WERI-Rb-1 (cell line): ENCODE measurements around the gene B3GNT8.

ENCODE experiments used
- DNase-seq: peaks from one replicate; pipeline ENCODE4 v3.0.0-alpha.2; 2020
- H3K27ac ChIP-seq: fragments of 250-450 bp; sonication (Bioruptor Pico); 2 replicates; pipeline ENCODE4 v1.5.1; 2020; ENCODE audit warnings: mild to moderate bottlenecking, moderate library complexity
- H3K27me3 ChIP-seq: fragments of 250-450 bp; sonication (Bioruptor Pico); 2 replicates; pipeline ENCODE4 v1.5.1; 2021; ENCODE audit warnings: mild to moderate bottlenecking, low read depth, moderate library complexity; ENCODE audit not compliant: insufficient read depth, severe bottlenecking
- H3K36me3 ChIP-seq: fragments of 250-450 bp; sonication (Bioruptor Pico); 2 replicates; pipeline ENCODE4 v1.5.1; 2020; ENCODE audit warnings: mild to moderate bottlenecking, moderate library complexity
- H3K4me3 ChIP-seq: 2 replicates; pipeline ENCODE4 v1.5.1; 2011; ENCODE audit warnings: low read depth, mild to moderate bottlenecking, control low read depth, low read length
- H3K9me3 ChIP-seq: fragments of 250-450 bp; sonication (Bioruptor Pico); 2 replicates; pipeline ENCODE4 v1.5.1; 2021; ENCODE audit warnings: mild to moderate bottlenecking, moderate library complexity; ENCODE audit not compliant: severe bottlenecking
- TF ChIP-seq, protein P1 (sequence below): IDR thresholded peaks from 2 replicates; pipeline ENCODE4 v1.5.1; 2011; ENCODE audit warnings: low read depth, mild to moderate bottlenecking, control low read depth, inconsistent platforms, low read length

B3GNT8 gene

GRCh38 chr19:41421314-41421713, 5.9 kb downstream of the B3GNT8 start:
- Histone ChIP-seq H3K9me3 (no peaks in the 10 kb centered on the region), H3K36me3 (peaks cover 24% of the 10 kb centered on the region), H3K27ac (no peak overlapping the region), H3K27me3 (no peaks in the 10 kb centered on the region), H3K4me3 (no peak overlapping the region)
- TF ChIP-seq, protein P1, sequence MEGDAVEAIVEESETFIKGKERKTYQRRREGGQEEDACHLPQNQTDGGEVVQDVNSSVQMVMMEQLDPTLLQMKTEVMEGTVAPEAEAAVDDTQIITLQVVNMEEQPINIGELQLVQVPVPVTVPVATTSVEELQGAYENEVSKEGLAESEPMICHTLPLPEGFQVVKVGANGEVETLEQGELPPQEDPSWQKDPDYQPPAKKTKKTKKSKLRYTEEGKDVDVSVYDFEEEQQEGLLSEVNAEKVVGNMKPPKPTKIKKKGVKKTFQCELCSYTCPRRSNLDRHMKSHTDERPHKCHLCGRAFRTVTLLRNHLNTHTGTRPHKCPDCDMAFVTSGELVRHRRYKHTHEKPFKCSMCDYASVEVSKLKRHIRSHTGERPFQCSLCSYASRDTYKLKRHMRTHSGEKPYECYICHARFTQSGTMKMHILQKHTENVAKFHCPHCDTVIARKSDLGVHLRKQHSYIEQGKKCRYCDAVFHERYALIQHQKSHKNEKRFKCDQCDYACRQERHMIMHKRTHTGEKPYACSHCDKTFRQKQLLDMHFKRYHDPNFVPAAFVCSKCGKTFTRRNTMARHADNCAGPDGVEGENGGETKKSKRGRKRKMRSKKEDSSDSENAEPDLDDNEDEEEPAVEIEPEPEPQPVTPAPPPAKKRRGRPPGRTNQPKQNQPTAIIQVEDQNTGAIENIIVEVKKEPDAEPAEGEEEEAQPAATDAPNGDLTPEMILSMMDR = no peak
- DNase-seq = no peak

GRCh38 chr19:41420101-41420880, 6.9 kb downstream of the B3GNT8 start:
- Histone ChIP-seq H3K36me3 (peaks cover 24% of the 10 kb centered on the region), H3K27me3 (no peaks in the 10 kb centered on the region), H3K27ac (no peak overlapping the region), H3K4me3 (no peak overlapping the region), H3K9me3 (no peaks in the 10 kb centered on the region)
- no peak for DNase-seq
- TF ChIP-seq, protein P1 = no peak

DNA sequence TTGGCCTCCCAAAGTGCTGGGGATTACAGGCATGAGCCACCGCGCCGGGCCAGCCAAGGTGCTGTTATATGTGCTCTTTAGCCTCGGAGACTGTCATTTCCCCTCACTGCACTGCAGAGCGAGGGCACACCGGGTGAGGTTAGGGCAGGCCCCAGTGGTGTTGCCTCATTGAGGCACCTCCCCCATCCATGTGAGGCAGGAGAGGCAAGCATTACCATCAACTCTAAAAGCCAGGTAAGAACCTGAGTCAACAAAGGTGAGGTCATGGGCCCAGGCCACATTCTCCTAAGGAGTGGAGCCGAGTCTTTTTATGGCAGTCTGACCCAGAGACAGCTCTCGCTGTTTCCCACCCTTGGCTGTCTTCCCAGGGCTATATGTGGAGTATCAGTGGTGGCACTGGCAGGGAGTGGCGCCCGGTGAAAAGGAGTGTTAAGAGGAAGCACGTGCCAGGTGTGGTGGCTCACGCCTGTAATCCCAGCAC, 10.9 kb downstream of the B3GNT8 start:
- no peak for DNase-seq
- TF ChIP-seq, protein P1 = no peak

DNA sequence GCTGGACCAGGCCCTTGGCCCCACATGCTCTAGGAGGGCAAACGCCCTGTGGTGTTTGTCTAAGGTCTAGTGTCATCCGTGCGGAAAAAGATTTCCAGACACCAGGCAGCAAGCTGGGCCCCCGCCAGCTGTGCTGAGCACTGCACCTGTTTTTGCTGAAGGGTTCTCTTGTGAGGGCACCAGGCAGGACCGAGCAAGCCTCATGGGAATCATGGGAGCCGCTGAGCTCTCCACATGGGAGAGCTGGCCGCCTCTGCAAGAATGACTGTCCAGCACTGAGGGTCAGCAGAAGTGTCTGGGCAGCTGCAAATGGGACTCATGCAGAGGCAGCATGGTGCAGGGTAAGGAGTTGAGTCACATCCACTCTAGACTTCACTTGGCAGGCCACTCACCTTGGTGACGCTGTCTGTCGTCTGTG, 12.0 kb downstream of the B3GNT8 start:
- no peak overlapping the region for H3K4me3 ChIP-seq
- H3K9me3 ChIP-seq = no peaks in the 10 kb centered on the region

More for the DNA sequence above, 10.9 kb downstream of the B3GNT8 start:
- Histone ChIP-seq H3K4me3 (no peak overlapping the region), H3K27me3 (no peaks in the 10 kb centered on the region), H3K36me3 (peaks cover 11% of the 10 kb centered on the region; the same call in 1 of the 2 replicates), H3K27ac (no peak overlapping the region), H3K9me3 (no peaks in the 10 kb centered on the region)

DNA sequence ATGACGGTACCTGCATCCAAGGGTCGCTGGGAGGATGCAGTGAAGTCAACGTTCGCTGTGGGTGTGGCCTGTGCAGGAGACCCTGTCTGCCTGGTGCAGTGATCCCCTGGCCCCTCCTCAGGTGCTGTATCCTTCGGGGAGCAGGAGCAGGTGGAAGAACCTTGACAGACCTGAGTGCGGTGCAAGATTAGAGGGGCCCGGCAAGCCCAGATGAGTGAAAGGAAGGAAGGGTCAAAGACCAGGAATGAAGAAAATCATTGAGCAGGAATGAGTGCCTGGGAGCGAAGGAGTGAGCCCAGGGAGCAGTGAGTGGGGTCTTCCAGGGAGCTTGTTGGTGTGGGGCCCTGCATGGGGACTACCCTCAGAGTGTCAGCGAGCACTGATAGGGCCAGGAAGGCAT, 12.7 kb downstream of the B3GNT8 start:
- TF ChIP-seq, protein P1 = no peak
- Histone ChIP-seq H3K27me3 (no peaks in the 10 kb centered on the region), H3K4me3 (no peak overlapping the region), H3K9me3 (no peaks in the 10 kb centered on the region), H3K36me3 (peaks cover 5% of the 10 kb centered on the region; the same call in 1 of the 2 replicates), H3K27ac (no peak overlapping the region)
- DNase-seq = no peak

More for the DNA sequence above, 12.0 kb downstream of the B3GNT8 start:
- H3K27ac ChIP-seq = no peak overlapping the region
- H3K36me3 ChIP-seq = peaks cover 9% of the 10 kb centered on the region; the same call in 1 of the 2 replicates
- DNase-seq = no peak
- TF ChIP-seq, protein P1 = no peak
- H3K27me3 ChIP-seq = no peaks in the 10 kb centered on the region
